Measurements from ENCODE around the gene ZNF746. TPM values are rescaled to one million over a fixed set of nuclear protein-coding genes. Genes with fewer than 3 reads are reported as not detected.

ZNF746 gene
- total and polyA plus RNA-seq, 3 donors from 2014 or later = 32.1 to 56.7 (median 49.3) TPM

- H3K36me3 ChIP-seq (ENCODE audit: low read depth, missing control alignments) = no peaks in the 10 kb centered on the region
- TF ChIP-seq CTCF (IDR thresholded peaks at IDR 0.05) (no peak), POLR2A (IDR thresholded peaks at IDR 0.05) (no peak)
- peaks cover 6% of the 10 kb centered on the region for H3K4me1 ChIP-seq
- no peak overlapping the region for H3K4me3 ChIP-seq
- WGBS, 2 donors = 55 to 77% methylated on average over 9 of the region's 9 CpGs
- H3K27ac ChIP-seq = no peak overlapping the region
- intact Hi-C loops (cut with DNase I; ENCODE audit: low total_unique reads) = no loop called here
- H3K9me3 ChIP-seq = no peaks in the 10 kb centered on the region
- DNase-seq = no peak
- H3K27me3 ChIP-seq = no peaks in the 10 kb centered on the region
These were observed 35.5 kb downstream of the ZNF746 start for GRCh38 chr7:149462101-149462520.

DNA sequence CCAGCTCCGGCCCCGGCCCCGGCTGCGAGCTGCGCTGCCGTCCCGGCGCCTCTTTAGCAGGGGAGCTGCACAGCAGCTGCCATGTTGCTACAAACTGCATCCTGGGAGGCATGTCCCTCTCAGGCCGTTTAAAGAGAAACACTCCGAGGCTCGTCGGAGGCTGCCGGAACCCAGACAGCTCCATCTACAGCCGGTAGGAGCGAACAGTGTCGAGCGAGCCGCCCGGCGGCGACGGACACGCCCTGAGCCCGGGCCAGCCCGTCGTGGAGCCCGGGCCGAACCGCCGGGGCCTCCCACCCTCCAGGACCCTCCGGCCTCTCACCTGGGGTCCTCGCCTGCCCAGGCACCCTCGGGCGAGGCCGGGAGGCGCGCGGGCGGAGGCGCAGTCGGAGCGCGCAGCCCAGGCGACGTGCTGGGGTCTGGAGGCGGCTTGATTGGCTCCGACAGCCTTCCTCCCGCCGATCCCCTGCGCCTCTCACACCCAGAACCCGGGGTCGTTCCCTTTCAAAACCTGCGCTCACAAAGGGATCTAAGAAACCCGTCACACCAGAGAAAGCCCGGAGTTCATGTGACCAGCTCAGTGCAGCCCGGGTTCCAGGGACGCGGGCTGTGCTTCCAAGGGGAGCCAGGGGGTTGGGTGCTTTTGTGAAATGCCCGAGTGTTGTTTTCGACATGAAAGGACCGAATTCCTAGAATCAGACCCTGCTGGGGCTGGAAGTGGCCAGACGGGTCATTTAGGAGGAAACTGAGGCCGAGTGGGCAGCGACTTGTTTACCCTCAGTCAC, 36.9 kb downstream of the ZNF746 start, which contains the start of gene ZNF777:
ZNF777 (minus strand) TSS at position 570 of the 785 bp plus-strand sequence. CDS start 5,040 bp downstream, outside the sequence.
- Histone ChIP-seq H3K27ac (peak within 1 kb of the TSS; percentile 73 to 81), H3K4me1 (peaks cover 6% of the 10 kb centered on the region), H3K36me3 (ENCODE audit: low read depth, missing control alignments) (no peaks in the 10 kb centered on the region), H3K9me3 (no peaks in the 10 kb centered on the region), H3K27me3 (no peaks in the 10 kb centered on the region), H3K4me3 (peak within 1 kb of the TSS; percentile 69 to 75)
- TF ChIP-seq POLR2A (IDR thresholded peaks at IDR 0.05) (no peak), CTCF (IDR thresholded peaks at IDR 0.05) (peak in 1 of 3 experiments; percentile 32)
- peak; percentile 87 for DNase-seq
- 0 to 2% methylated on average over 6 to 42 of the region's 64 CpGs for WGBS, 2 donors
- intact Hi-C loops (cut with DNase I; ENCODE audit: low total_unique reads) = no loop called here

DNA sequence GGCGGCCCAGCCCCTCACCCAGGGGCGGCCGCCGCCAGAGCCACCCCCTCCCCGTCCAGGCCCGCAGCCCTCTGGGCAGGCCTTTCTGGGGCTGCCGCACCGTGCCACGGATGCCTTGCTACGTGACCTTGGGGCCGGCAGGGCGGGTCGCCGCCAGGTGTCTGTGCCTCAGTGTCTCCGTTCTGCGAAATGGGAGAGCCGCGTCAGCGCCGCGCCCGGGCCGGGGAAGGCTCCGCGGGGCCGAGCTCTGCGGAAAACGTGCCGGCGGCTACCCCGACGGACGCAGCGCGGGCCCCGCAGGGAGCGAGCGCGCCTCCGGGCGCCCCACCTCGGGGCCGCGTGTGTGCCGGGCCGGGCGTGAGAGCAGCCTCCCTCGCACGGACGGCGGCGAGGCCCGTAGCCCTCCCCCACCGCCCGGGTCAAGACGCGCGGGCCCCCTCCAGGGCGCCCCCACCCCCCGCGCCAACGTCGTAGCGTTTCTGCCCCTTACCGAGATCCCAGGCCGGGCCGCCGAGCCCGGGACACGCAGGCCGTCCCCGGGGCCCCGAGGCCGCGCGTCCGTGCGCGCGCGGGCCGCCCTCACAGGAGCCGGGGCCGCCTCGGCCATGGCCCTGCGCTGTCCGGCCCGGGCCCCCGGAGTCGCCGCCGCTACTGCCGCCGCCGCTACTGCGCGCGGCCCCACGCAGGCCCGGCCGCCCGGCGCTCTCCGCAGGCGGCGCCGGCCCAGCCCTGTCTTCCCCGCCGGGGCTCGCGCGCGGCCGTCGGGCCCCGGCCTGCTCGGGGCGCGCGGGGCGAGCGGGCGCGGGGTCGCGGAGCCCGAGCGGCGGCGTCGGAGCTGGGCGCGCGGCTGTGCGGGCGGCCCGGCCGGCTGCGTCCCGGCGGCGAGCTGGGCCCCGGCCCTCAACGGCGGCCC, 37.8 kb downstream of the ZNF746 start:
- no peaks in the 10 kb centered on the region for H3K36me3 ChIP-seq (ENCODE audit: low read depth, missing control alignments)
- no peaks in the 10 kb centered on the region for H3K27me3 ChIP-seq
- peak overlapping the region in 1 of 2 donors; percentile 53 for H3K27ac ChIP-seq
- TF ChIP-seq CTCF (IDR thresholded peaks at IDR 0.05) (no peak), POLR2A (IDR thresholded peaks at IDR 0.05) (no peak)
- H3K4me1 ChIP-seq = peaks cover 6% of the 10 kb centered on the region
- intact Hi-C loops (cut with DNase I; ENCODE audit: low total_unique reads) = no loop called here
- peak overlapping the region; percentile 54 to 75 for H3K4me3 ChIP-seq
- DNase-seq = peak; percentile 23
- WGBS, 2 donors = 1 to 7% methylated on average over 3 to 65 of the region's 145 CpGs
- H3K9me3 ChIP-seq = no peaks in the 10 kb centered on the region

GRCh38 chr7:149459201-149459539, 38.4 kb downstream of the ZNF746 start:
- H3K36me3 ChIP-seq (ENCODE audit: low read depth, missing control alignments) = no peaks in the 10 kb centered on the region
- peaks cover 6% of the 10 kb centered on the region for H3K4me1 ChIP-seq
- no peaks in the 10 kb centered on the region for H3K27me3 ChIP-seq
- peak overlapping the region in 1 of 2 donors; percentile 53 for H3K27ac ChIP-seq
- H3K9me3 ChIP-seq = no peaks in the 10 kb centered on the region
- TF ChIP-seq POLR2A (IDR thresholded peaks at IDR 0.05) = no peak
- TF ChIP-seq CTCF (IDR thresholded peaks at IDR 0.05) = no peak
- 17 to 24% methylated on average over 3 to 17 of the region's 17 CpGs for WGBS, 2 donors
- intact Hi-C loops (cut with DNase I; ENCODE audit: low total_unique reads) = no loop called here
- DNase-seq = no peak
- peak overlapping the region; percentile 54 to 62 for H3K4me3 ChIP-seq

Measured in testis (tissue), 3 donors.